Gastroesophageal sphincter (tissue), 4 donors: Measurements from ENCODE around the gene CCDC136. TPM values are rescaled to one million over a fixed set of nuclear protein-coding genes. Genes with fewer than 3 reads are reported as not detected.
A peak's percentile ranks its signal among the peaks of the same experiment; 100 is the strongest.

ENCODE experiments used
- ATAC-seq: fragments of 150-250 bp; one replicate; pipeline ENCODE4 v1.9.1; 2016; ENCODE audit warnings: mild to moderate bottlenecking, moderate library complexity
- H3K27ac ChIP-seq, 4 donors: fragments of 200-600 bp; sonication (generic) in 3 of 4; 1 replicate in 3 of 4; 2 replicates in 1 of 4; pipeline ENCODE4 v1.5.1; 2016 to 2019
- H3K27me3 ChIP-seq: fragments of 200-600 bp; sonication (generic); one replicate; pipeline ENCODE4 v1.5.1; 2019
- H3K36me3 ChIP-seq, 2 donors: fragments of 200-600 bp; sonication (generic); one replicate each; pipeline ENCODE4 v1.5.1; 2019; ENCODE audit warnings: control low read depth in 1 of 2
- H3K4me1 ChIP-seq, 3 donors: fragments of 200-600 bp; sonication (generic); 1 replicate in 2 of 3; 2 replicates in 1 of 3; pipeline ENCODE4 v1.5.1; 2016 to 2019; ENCODE audit warnings: control low read depth in 2 of 3
- H3K4me3 ChIP-seq, 2 donors: fragments of 200-600 bp; sonication (generic); one replicate each; pipeline ENCODE4 v1.5.1; 2019; ENCODE audit warnings: mild to moderate bottlenecking in 1 of 2, moderate library complexity in 1 of 2
- H3K9me3 ChIP-seq, 3 donors: fragments of 200-600 bp; sonication (generic); one replicate each; pipeline ENCODE4 v1.5.1; 2017 to 2019; ENCODE audit warnings: control low read depth in 2 of 3
- CTCF ChIP-seq, 4 experiments: fragments of 200-600 bp in 2 of 4; fragments of 450-650 bp in 2 of 4; sonication (generic) in 1 of 4; IDR thresholded peaks; one replicate each; pipeline ENCODE4 v1.5.1; 2017 to 2019; ENCODE audit warnings: antibody characterized with exemption in 4 of 4, mild to moderate bottlenecking in 2 of 4, moderate library complexity in 2 of 4
- EP300 ChIP-seq: sonication (generic); formaldehyde crosslinking; IDR thresholded peaks from one replicate; pipeline ENCODE4 v1.6.1; 2017; ENCODE audit warnings: antibody characterized with exemption, mild to moderate bottlenecking
- POLR2A ChIP-seq, 2 donors: fragments of 450-650 bp; IDR thresholded peaks; one replicate each; pipeline ENCODE4 v1.6.1; 2017; ENCODE audit warnings: antibody characterized with exemption in 2 of 2, mild to moderate bottlenecking in 2 of 2, moderate library complexity in 1 of 2
- POLR2AphosphoS5 ChIP-seq: sonication (generic); formaldehyde crosslinking; IDR thresholded peaks from one replicate; pipeline ENCODE4 v1.6.1; 2017; ENCODE audit warnings: antibody characterized with exemption
- WGBS, 2 donors: methylation state at CpG; one replicate each; pipeline ENCODE4 v1.1.5; 2018; ENCODE audit warnings: low coverage in 1 of 2; 5-methylcytosine and 5-hydroxymethylcytosine counted together
- total RNA-seq, 4 donors: library from RNA; depleted of rRNA; stranded (reverse); fragments of >200 nt; gene quantifications; one replicate each; pipeline ENCODE4 v1.1.0, GENCODE V29; 2016

The CCDC136 gene
- total RNA-seq, 4 donors from 2014 or later: 14.5 to 46.9 (median 21.5) TPM

GRCh38 chr7:128747327-128748079 is 44.3 kb upstream of the CCDC136 start:
- Histone ChIP-seq H3K4me3 (no peak overlapping the region), H3K4me1 (peaks cover 0 to 45% (median 0%) of the 10 kb centered on the region in 3 donors), H3K9me3 (no peaks in the 10 kb centered on the region), H3K36me3 (peaks cover 3 to 47% of the 10 kb centered on the region in 2 donors), H3K27me3 (no peaks in the 10 kb centered on the region), H3K27ac (no peak overlapping the region)
- TF ChIP-seq POLR2AphosphoS5: no peak
- no peak for TF ChIP-seq POLR2A (IDR thresholded peaks at IDR 0.05)
- no peak for TF ChIP-seq CTCF (IDR thresholded peaks at IDR 0.05)
- no peak for TF ChIP-seq EP300
- WGBS, 2 donors: 78 to 83% methylated on average over 5 of the region's 6 CpGs
- ATAC-seq: no peak

GRCh38 chr7:128752251-128752650 is 39.5 kb upstream of the CCDC136 start:
- ATAC-seq: no peak
- no peaks in the 10 kb centered on the region for H3K9me3 ChIP-seq
- H3K27me3 ChIP-seq: no peaks in the 10 kb centered on the region
- peaks cover 3 to 70% of the 10 kb centered on the region in 2 donors for H3K36me3 ChIP-seq
- no peak for TF ChIP-seq CTCF (IDR thresholded peaks at IDR 0.05)
- TF ChIP-seq EP300: no peak
- no peak for TF ChIP-seq POLR2A (IDR thresholded peaks at IDR 0.05)
- WGBS, 2 donors: 59 to 60% methylated on average over 1 of the region's 1 CpG
- no peak overlapping the region for H3K27ac ChIP-seq
- H3K4me3 ChIP-seq: no peak overlapping the region
- peaks cover 9 to 43% (median 14%) of the 10 kb centered on the region in 3 donors for H3K4me1 ChIP-seq

- ATAC-seq: no peak
- peak overlapping the region; percentile 81 to 100 (median 90) for H3K27ac ChIP-seq
- no peak overlapping the region for H3K4me3 ChIP-seq
These were observed 36.5 kb upstream of the CCDC136 start for GRCh38 chr7:128755075-128755818.

GRCh38 chr7:128755819-128756476 is 35.8 kb upstream of the CCDC136 start:
- WGBS, 2 donors: 30 to 37% methylated on average over 4 to 5 of the region's 5 CpGs
- no peak overlapping the region for H3K4me3 ChIP-seq
- ATAC-seq: peak; percentile 97
- H3K36me3 ChIP-seq: peaks cover 3 to 68% of the 10 kb centered on the region in 2 donors
- H3K27ac ChIP-seq: peak overlapping the region; percentile 81 to 100 (median 90)
- no peaks in the 10 kb centered on the region for H3K9me3 ChIP-seq
- peaks cover 9 to 43% (median 14%) of the 10 kb centered on the region in 3 donors for H3K4me1 ChIP-seq
- no peaks in the 10 kb centered on the region for H3K27me3 ChIP-seq
- no peak for TF ChIP-seq POLR2A (IDR thresholded peaks at IDR 0.05)
- peak; percentile 80 for TF ChIP-seq POLR2AphosphoS5
- TF ChIP-seq EP300: no peak
- TF ChIP-seq CTCF (IDR thresholded peaks at IDR 0.05): no peak

More at GRCh38 chr7:128755075-128755818, 36.5 kb upstream of the CCDC136 start:
- peaks cover 9 to 43% (median 14%) of the 10 kb centered on the region in 3 donors for H3K4me1 ChIP-seq
- no peaks in the 10 kb centered on the region for H3K9me3 ChIP-seq
- 17 to 33% methylated on average over 1 to 2 of the region's 2 CpGs for WGBS, 2 donors
- H3K27me3 ChIP-seq: no peaks in the 10 kb centered on the region
- TF ChIP-seq CTCF (IDR thresholded peaks at IDR 0.05) (no peak), POLR2A (IDR thresholded peaks at IDR 0.05) (no peak)
- H3K36me3 ChIP-seq: peaks cover 3 to 68% of the 10 kb centered on the region in 2 donors
